Measurements from ENCODE around the gene RAD51.
"Not testable (repeated sequence)": the region's sequence is repeated elsewhere in the genome, so short reads cannot be mapped to it uniquely, and the experiment has no call there.

The RAD51 gene

GRCh38 chr15:40680151-40680550, 14.8 kb upstream of the RAD51 start:
- Mint-ChIP-seq H3K27me3 (ENCODE audit: low read depth) (no peaks in the 10 kb centered on the region), H3K27ac (no peak overlapping the region), H3K4me3 (no peak overlapping the region)

GRCh38 chr15:40680959-40681358, 14.0 kb upstream of the RAD51 start:
- H3K36me3 Mint-ChIP-seq (ENCODE audit: low read depth), result not testable (repeated sequence)

More at GRCh38 chr15:40680151-40680550, 14.8 kb upstream of the RAD51 start:
- no peak for TF ChIP-seq CTCF (IDR thresholded peaks at IDR 0.05; ENCODE audit: unreplicated experiment in 3 of 3)
- Mint-ChIP-seq H3K4me1 (no peaks in the 10 kb centered on the region), H3K36me3 (ENCODE audit: low read depth) (peaks cover 4% of the 10 kb centered on the region), H3K9me3 (peaks cover 5% of the 10 kb centered on the region)

GRCh38 chr15:40684381-40684780, 10.6 kb upstream of the RAD51 start:
- no peaks in the 10 kb centered on the region for H3K27me3 Mint-ChIP-seq (ENCODE audit: low read depth)
- no peak overlapping the region for H3K27ac Mint-ChIP-seq
- TF ChIP-seq CTCF (IDR thresholded peaks at IDR 0.05; ENCODE audit: unreplicated experiment in 3 of 3), result no peak
- H3K36me3 Mint-ChIP-seq (ENCODE audit: low read depth), result peaks cover 4% of the 10 kb centered on the region
- peaks cover 8% of the 10 kb centered on the region for H3K9me3 Mint-ChIP-seq
- no peak overlapping the region for H3K4me3 Mint-ChIP-seq
- H3K4me1 Mint-ChIP-seq, result peaks cover under 1% of the 10 kb centered on the region

More at GRCh38 chr15:40680959-40681358, 14.0 kb upstream of the RAD51 start:
- not testable (repeated sequence) for H3K4me3 Mint-ChIP-seq; H3K9me3 Mint-ChIP-seq; H3K27me3 Mint-ChIP-seq (ENCODE audit: low read depth); H3K4me1 Mint-ChIP-seq; H3K27ac Mint-ChIP-seq

DNA sequence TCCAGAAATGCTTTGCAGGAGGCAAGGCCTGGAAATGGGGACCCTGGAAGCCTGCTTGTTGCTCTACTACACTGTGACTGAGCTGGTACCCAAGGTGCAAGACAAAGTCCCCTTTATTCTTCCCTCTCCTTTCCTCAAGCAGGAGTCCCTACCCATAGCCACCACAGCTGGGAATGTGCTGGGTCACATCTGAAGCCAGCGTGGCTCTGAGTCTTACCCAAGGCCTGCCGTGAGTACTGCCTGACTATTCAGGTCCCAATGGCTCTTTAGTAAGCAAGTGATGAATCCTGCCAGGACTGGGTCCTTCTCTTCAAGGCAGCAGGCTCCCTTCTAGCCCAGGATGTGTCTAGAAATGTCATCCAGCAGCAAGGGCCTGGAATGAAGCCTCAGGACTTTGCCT, 9.6 kb upstream of the RAD51 start:
- no peak for TF ChIP-seq CTCF (IDR thresholded peaks at IDR 0.05; ENCODE audit: unreplicated experiment in 3 of 3)
- no peak overlapping the region for H3K27ac Mint-ChIP-seq
- peaks cover 8% of the 10 kb centered on the region for H3K9me3 Mint-ChIP-seq
- H3K36me3 Mint-ChIP-seq (ENCODE audit: low read depth), result peaks cover 4% of the 10 kb centered on the region
- no peak overlapping the region for H3K4me3 Mint-ChIP-seq
- H3K27me3 Mint-ChIP-seq (ENCODE audit: low read depth), result no peaks in the 10 kb centered on the region
- peaks cover 6% of the 10 kb centered on the region for H3K4me1 Mint-ChIP-seq

DNA sequence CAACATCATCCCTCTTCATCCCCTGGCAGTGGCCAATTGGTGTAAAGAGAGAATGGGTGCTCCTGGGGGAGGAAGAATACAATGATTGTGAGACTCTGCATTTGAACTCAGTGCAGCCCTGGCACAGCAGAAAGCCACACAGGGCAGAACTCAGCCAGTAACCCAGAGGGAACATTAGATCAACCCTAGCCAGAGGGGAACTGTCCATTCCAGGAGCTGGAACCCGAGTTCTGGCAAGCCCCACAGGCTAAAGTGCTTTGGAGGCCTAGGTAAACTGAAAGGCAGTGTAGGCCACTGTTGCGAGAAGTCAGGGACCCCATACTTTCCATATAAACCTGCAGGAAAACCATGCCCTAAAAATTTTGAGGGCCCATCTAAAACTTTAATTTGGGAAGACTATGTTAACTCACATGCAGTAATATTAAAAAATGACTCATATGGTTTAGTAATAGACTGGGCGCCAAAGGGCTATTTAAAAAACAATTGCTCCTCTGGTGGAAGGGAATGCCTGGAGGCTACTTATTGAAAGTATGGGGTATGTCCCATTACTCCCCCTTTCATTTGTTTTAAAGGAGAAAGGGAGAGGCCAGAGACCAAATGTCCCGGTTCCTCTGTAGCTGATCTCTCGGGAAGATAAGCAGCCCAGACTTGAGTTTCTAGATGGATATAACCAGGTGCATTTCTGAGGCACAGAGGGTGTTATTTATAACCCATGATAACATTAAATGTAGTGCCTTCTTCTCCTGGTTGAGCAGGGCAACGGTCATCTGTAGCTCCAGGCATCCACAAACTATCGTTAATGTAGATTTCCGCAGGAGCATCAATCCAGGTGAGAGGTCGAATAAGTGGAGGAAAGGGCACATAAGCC, 5.8 kb upstream of the RAD51 start:
- peak overlapping the region; percentile 0 to 13 (median 11) for H3K4me3 Mint-ChIP-seq

GRCh38 chr15:40691737-40692136, 3.2 kb upstream of the RAD51 start:
- Mint-ChIP-seq H3K27ac (no peak overlapping the region), H3K9me3 (no peaks in the 10 kb centered on the region), H3K36me3 (ENCODE audit: low read depth) (peaks cover 17% of the 10 kb centered on the region), H3K27me3 (ENCODE audit: low read depth) (peaks cover 4% of the 10 kb centered on the region), H3K4me3 (peak overlapping the region; percentile 53 to 70 (median 60)), H3K4me1 (peaks cover 25% of the 10 kb centered on the region)
- no peak for TF ChIP-seq CTCF (IDR thresholded peaks at IDR 0.05; ENCODE audit: unreplicated experiment in 3 of 3)

More for the DNA sequence above, 5.8 kb upstream of the RAD51 start:
- H3K27ac Mint-ChIP-seq, result peak overlapping the region in 1 of 3 experiments; percentile 55
- peaks cover 12% of the 10 kb centered on the region for H3K4me1 Mint-ChIP-seq
- no peaks in the 10 kb centered on the region for H3K27me3 Mint-ChIP-seq (ENCODE audit: low read depth)
- peaks cover 8% of the 10 kb centered on the region for H3K9me3 Mint-ChIP-seq
- H3K36me3 Mint-ChIP-seq (ENCODE audit: low read depth), result peaks cover 17% of the 10 kb centered on the region
- no peak for TF ChIP-seq CTCF (IDR thresholded peaks at IDR 0.05; ENCODE audit: unreplicated experiment in 3 of 3)

Data from nephron (organoid).